ENCODE results near the gene COL6A1. TPM values are rescaled to one million over a fixed set of nuclear protein-coding genes. Genes with fewer than 3 reads are reported as not detected.

COL6A1 gene
- total RNA-seq, 2 experiments from 2014 or later, result not detected

GRCh38 chr21:45986316-45987051 lies 4.9 kb downstream of the COL6A1 start:
- intact Hi-C loops (cut with micrococcal nuclease; ENCODE audit: unreplicated experiment), result no loop called here
- TF ChIP-seq CTCF (conservative IDR thresholded peaks at IDR 0.05; ENCODE audit: low read length), result no peak
- DNase-seq (ENCODE audit: low spot score), result no peak
- H3K9me3 ChIP-seq (ENCODE audit: low read length), result no peaks in the 10 kb centered on the region
- H3K36me3 ChIP-seq (ENCODE audit: insufficient read depth, low read length), result no peaks in the 10 kb centered on the region
- no peaks in the 10 kb centered on the region for H3K9me2 ChIP-seq (ENCODE audit: insufficient read depth, low read length)
- CTCF ChIA-PET (ENCODE audit: unreplicated experiment), result no interaction called here
- no peak overlapping the region for H2AFZ ChIP-seq (ENCODE audit: low read length)
- H3K4me3 ChIP-seq (ENCODE audit: low read depth, low read length, poor library complexity, severe bottlenecking), result no peak overlapping the region
- POLR2A ChIA-PET, result no interaction called here
- H3K27ac ChIP-seq (ENCODE audit: low read depth, low read length, poor library complexity, severe bottlenecking), result no peak overlapping the region
- H3K4me1 ChIP-seq (ENCODE audit: insufficient read depth, low read length, poor library complexity, severe bottlenecking), result no peaks in the 10 kb centered on the region
- no TSS peak for BruUV-seq (replicated peaks)
- no peaks in the 10 kb centered on the region for H4K20me1 ChIP-seq (ENCODE audit: insufficient read depth, low read length)
- no peak overlapping the region for H3K4me2 ChIP-seq (ENCODE audit: low read length)
- H3K79me2 ChIP-seq (ENCODE audit: insufficient read depth, low read depth, low read length), result no peaks in the 10 kb centered on the region

GRCh38 chr21:45987121-45987711 lies 5.6 kb downstream of the COL6A1 start:
- H3K36me3 ChIP-seq (ENCODE audit: insufficient read depth, low read length), result no peaks in the 10 kb centered on the region
- H4K20me1 ChIP-seq (ENCODE audit: insufficient read depth, low read length), result no peaks in the 10 kb centered on the region
- no peaks in the 10 kb centered on the region for H3K9me3 ChIP-seq (ENCODE audit: low read length)
- no peaks in the 10 kb centered on the region for H3K79me2 ChIP-seq (ENCODE audit: insufficient read depth, low read depth, low read length)
- BruUV-seq (replicated peaks), result no TSS peak
- no peak overlapping the region for H3K4me3 ChIP-seq (ENCODE audit: low read depth, low read length, poor library complexity, severe bottlenecking)
- no peak overlapping the region for H3K27ac ChIP-seq (ENCODE audit: low read depth, low read length, poor library complexity, severe bottlenecking)
- no peaks in the 10 kb centered on the region for H3K4me1 ChIP-seq (ENCODE audit: insufficient read depth, low read length, poor library complexity, severe bottlenecking)
- H2AFZ ChIP-seq (ENCODE audit: low read length), result no peak overlapping the region
- no peaks in the 10 kb centered on the region for H3K9me2 ChIP-seq (ENCODE audit: insufficient read depth, low read length)
- ChIA-PET CTCF (ENCODE audit: unreplicated experiment) (no interaction called here), POLR2A (no interaction called here)
- no peak overlapping the region for H3K4me2 ChIP-seq (ENCODE audit: low read length)
- TF ChIP-seq CTCF (conservative IDR thresholded peaks at IDR 0.05; ENCODE audit: low read length) (no peak), EZH2phosphoT487 (IDR thresholded peaks at IDR 0.05; ENCODE audit: borderline replicate concordance, low read depth, low read length) (no peak)
- DNase-seq (ENCODE audit: low spot score), result no peak
- intact Hi-C loops (cut with micrococcal nuclease; ENCODE audit: unreplicated experiment), result no loop called here
